ENCODE measurements around the gene PRR15L.
"Not testable (repeated sequence)": the region's sequence is repeated elsewhere in the genome, so short reads cannot be mapped to it uniquely, and the experiment has no call there.

Gene PRR15L

DNA sequence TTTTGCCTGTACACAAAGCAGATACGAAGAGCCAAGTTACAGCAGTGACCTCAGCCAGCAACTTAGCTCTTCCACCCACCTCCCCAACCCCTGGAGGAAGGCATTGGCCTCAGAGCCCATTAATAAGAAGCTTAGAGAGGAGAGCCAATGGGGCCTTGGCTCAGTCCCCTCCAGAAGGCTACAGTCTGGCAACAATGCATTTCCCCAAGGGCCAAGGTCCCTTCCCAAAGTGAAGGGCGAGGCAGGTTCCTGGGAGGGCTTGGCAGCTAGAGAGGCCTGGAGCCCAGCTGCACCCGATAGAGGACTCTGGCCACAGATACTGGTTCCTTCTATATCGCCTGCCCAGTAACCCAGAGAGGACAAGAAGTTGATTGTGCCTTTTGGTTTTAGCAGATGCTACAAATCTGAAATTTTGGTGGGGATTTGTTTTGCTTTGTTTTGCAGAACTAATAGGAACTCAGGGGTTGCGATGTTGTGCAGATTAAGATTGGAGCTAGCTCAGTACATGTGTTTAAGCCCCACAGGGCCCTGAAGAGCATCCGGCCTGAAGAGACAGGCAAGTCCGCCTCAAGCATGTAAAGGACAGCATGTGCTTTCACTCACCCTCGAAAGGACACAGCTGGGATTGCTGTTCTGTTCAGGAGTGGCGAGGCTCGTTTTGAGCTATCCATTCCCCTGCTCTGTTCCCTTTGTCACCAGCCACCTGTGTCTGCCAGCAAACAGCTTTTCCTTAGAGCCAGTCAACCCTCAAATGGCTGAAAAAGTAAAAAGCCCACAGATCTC, 28.3 kb downstream of the PRR15L start:
- FAIRE-seq, result no peak

DNA sequence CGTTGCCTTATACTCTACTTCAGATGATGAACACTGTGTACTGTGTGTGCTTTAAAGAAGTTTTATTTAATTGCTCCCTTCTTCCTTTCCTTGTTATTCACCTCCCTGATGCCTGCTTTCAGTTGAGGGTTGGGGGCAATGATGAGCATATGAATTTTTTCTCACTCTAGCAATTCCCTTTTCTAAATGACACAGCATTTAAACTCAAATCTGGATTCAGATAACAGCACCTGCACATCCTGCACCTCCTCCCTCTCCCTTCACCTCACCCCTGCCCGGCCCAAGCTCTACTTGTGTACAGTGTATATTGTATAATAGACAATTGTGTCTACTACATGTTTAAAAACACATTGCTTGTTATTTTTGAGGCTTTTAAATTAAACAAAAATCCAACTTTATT, 29.3 kb downstream of the PRR15L start:
- no peak for FAIRE-seq

DNA sequence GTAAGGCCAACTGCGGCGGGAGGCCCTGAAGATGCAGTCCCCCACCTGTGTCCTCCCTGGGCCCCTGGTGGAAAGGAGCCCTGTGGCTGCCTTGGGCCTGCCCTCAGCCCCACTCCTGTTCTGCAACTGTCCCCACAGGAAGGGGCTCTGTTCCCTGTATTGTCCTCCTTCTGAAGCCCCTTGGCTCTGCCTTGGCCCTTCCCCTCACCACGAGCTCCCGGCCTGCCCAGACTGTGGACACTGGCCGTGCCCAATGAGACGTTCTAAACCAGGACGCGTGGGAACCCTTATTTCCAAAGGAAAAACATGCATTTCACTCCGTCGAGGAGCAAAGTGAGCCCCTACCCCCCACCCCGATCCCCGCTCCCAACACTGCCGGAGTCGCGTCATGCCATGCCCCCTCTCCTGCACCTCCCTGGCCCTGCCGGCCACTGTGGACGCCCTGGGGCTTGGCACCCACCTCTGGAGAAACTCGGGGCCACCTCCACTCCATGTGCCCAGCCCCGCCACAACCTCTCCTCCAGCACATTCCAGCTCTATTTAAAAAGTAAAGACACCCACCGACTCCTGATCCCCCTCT, 29.8 kb downstream of the PRR15L start:
- no peak for FAIRE-seq

DNA sequence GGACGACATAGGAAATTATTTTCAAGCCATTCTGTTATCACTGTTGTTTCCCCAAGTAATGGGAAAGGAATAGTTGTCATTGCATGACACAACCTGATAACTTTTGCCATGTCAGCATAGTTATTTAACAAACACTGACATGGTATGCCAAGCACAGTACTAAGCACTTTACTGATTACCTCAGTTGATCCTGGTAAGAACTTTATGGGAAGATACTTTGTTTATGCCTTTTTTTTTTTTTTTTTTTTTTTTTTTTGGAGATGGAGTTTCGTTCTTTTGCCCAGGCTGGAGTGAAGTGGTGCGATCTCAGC, 32.0 kb downstream of the PRR15L start:
- no peak for FAIRE-seq

DNA sequence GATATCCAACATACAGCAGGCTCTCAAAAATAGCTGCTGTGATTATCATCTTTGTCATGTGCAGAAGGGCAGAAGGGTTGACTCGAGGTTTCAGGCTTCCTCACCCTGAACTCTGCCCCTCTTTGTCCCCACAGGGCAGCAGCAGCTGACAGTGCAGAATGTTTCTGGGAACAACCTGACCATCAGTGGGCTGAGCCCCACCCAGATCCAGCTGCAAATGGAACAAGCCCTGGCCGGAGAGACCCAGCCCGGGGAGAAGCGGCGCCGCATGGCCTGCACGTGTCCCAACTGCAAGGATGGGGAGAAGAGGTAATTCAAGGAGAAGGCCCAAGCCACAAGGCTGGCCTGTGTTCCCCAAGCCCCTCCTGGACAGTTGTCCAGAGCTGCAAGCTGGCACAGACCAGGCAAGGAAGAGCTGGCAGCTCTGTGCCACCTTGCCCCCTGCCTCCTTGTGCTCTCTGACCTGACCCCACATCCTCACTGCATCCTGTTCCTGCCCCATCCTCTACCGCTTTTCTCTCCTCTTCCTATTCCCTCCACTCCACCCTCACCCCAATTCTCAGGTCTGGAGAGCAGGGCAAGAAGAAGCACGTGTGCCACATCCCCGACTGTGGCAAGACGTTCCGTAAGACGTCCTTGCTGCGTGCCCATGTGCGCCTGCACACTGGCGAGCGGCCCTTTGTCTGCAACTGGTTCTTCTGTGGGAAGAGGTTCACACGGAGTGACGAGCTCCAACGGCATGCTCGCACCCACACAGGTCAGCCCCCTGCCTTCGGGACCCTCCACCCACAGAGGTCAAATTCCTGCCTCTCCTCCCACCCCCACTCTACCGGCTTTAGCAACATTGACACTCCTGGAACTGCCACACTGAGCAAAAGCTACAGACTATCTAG, 32.7 kb downstream of the PRR15L start:
- no peak for FAIRE-seq

DNA sequence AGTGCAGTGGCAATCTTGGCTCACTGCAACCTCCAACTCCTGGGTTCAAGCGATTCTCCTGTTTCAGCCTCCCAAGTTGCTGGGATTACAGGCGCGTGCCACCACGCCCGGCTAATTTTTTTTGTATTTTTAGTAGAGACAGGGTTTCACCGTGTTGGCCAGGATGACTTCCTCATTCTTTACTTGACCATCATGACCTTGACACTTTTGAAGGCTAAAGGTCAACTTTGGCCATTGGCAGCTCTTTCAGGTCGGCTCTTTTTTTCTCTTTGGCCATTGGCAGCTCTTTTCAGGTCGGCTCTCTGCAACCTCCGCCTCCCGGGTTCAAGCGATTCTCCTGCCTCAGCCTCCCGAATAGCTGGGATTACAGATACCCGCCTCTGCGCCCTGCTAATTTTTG, 37.8 kb downstream of the PRR15L start:
- FAIRE-seq, result not testable (repeated sequence)

DNA sequence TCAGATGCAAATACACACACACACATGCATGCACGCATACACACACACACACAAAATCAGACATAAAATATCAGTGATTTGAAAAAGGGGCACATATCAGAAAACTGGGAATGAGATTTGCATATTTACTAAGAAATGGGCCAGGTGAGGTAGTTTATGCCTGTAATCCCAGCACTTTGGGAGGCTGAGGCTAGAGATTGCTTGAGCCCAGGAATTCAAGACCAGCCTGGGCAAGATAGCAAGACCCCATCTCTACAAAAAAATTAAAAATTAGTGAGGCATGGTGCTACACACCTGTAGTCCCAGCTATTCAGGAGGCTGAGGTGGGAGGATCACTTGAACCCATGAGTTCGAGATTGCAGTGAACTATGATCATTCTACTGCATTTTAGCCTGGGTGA, 38.7 kb downstream of the PRR15L start:
- FAIRE-seq, result no peak

DNA sequence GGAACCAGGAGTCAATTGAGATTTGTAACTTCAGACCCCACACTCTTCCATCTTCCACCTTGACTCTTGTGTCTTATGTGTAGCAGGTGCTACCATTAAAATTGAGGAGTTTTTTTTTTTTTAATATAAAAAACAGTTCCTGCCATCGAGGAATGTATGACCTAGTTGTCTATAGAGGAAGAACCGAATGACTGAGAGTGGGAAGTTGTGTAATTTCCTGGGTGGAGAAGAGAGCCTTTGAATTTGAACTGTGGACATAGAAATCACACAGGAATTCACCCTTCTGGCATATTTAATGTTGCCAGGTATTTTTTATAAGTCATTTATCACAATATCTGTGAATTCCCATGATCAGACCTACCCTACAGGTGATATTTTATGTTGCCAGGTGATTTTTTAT, 39.7 kb downstream of the PRR15L start:
- FAIRE-seq, result no peak

DNA sequence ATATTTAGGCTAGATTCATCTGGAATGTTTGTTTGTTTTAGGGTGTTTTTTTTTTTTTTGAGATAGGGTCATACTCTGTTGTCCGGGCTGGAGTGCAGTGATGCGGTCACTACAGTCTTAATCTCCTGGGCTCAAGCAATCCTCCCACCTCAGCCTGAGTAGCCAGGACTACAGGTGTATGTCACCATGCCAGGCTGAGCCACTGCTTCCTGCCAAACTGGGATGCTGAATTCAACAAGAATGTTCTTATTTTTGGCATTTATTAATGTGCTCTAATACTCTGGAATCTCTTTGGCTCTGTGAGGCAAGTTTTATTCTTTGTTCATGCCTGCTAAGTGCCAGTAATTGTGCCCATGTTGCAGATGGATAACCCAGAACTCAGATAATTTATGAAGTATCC, 40.1 kb downstream of the PRR15L start:
- FAIRE-seq, result no peak

DNA sequence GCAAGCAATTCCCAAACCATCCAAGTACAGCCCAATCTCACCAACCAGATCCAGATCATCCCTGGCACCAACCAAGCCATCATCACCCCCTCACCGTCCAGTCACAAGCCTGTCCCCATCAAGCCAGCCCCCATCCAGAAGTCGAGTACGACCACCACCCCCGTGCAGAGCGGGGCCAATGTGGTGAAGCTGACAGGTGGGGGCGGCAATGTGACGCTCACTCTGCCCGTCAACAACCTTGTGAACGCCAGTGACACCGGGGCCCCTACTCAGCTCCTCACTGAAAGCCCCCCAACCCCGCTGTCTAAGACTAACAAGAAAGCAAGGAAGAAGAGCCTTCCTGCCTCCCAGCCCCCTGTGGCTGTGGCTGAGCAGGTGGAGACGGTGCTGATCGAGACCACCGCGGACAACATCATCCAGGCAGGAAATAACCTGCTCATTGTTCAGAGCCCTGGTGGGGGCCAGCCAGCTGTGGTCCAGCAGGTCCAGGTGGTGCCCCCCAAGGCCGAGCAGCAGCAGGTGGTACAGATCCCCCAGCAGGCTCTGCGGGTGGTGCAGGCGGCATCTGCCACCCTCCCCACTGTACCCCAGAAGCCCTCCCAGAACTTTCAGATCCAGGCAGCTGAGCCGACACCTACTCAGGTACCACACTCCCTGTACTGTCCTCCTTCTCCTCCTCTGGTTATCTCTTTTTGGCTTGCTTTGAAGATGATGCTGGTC, 41.0 kb downstream of the PRR15L start:
- FAIRE-seq, result no peak

DNA sequence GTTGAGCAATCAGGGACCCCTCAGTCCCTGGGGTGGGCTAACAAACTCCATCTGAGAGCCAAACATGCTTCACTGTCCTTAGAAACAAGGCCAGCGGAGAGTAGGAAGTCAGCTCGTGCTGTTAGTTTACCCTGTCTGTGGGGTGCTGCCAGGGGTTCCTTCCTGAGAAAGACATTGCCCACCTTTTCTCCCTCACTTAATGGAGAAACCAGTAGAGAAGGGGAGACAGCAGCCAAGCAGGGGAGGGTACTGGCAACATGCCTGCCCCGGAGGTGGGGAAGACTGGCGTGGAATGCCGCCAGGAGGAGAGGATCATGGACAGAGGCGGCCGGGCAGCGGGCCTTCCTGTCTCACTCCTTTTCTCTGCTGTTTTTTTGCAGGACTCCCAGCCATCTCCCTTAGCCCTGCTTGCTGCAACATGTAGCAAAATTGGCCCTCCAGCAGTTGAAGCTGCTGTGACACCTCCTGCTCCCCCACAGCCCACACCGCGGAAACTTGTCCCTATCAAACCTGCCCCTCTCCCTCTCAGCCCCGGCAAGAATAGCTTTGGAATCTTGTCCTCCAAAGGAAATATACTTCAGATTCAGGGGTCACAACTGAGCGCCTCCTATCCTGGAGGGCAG, 41.8 kb downstream of the PRR15L start:
- FAIRE-seq, result no peak

DNA sequence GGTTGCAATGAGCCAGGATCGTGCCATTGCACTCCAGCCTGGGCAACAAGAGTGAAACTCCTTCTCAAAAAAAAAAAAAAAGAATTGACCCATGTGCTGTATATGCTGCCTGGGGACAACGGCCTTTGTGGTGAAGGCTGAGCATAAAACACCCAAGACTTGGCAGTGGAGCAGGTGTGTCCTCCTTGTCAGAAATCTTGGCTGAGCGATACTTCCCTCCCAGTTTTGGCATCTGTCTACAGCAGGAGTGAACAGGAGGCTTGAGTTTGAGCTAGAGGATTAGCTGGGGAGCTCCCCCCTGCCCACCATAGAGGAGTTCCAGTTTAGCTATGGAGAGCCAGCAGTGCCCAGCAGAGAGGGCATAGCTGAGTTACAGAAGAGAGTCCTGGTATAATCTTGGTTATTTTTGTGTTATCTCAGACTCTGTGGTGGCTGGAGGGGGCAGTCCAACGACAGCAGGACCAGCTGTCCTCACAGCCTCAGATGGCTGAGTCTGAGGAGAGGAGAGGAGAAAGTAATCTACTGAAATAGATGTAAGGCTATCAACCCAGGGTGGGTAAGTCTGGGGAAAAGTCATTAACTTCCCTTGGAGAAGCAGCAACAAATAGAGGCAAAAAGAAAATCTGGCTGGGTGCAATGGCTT, 43.3 kb downstream of the PRR15L start:
- FAIRE-seq, result no peak

DNA sequence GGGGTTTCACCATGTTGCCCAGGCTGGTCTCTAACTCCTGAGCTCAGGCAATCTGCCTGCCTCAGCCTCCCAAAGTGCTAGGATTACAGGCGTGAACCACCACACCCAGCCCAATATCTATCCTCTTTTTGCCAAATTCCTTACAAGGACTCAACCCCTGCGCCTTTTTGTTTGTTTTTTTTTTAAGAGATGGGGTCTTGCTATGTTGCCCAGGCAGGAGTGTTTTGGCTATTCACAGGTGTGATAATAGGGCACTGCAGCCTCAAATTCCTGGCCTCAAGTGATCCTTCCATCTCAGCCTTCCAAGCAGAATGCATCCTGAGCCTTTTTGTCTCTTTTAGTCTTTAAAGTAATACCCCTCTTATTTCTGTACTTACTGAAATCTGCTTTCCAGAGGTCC, 44.6 kb downstream of the PRR15L start:
- no peak for FAIRE-seq

DNA sequence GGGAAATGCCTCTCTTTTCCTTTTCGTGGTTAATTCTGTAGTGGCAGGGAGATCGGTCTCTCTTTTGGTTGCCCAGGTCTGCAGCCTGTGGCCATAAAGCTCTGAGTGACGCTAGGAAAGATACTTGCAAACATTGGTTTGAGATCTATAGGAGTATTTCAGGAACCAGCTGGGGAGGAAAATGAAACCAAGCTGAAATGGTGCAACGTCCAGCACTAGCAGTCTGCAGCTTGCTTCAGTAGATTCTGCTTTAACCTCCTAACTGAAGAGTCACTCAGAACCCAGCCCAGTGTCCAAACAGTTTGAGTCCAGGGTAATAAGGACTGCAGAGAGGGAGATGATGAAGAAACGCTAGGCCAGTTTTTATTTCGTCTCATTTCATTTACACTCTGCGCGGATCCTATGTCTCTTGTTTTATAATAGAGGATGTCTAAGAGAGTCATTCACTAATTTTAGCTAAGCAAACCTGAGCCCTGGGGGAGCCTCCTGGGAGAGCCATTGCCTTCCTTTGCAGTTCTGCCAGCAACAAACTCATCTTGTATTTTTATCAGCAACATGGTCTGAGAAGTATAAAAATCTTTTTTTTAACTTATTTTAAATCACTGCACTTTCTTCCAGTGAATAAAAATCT, 49.6 kb downstream of the PRR15L start:
- no peak for FAIRE-seq

DNA sequence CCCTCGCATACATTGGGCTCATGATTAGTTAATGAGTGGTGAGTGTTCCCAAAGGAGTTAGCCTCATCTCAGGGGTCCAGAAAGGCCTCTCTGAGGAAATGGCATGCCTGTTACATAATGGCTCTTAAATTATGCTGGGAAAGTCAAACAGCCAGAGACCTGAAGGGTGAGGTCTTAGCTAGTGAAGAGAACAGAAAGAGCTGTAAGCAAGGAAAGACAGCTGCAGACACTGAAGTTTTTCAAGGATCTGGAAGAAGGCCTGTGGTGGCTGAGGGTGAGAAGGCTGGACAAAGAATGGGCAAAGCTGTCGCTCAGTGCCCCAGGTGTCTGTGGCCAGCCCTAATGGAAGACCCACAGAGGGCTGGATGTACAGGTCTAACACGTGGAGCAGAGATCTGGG, 51.2 kb downstream of the PRR15L start:
- FAIRE-seq, result no peak

DNA sequence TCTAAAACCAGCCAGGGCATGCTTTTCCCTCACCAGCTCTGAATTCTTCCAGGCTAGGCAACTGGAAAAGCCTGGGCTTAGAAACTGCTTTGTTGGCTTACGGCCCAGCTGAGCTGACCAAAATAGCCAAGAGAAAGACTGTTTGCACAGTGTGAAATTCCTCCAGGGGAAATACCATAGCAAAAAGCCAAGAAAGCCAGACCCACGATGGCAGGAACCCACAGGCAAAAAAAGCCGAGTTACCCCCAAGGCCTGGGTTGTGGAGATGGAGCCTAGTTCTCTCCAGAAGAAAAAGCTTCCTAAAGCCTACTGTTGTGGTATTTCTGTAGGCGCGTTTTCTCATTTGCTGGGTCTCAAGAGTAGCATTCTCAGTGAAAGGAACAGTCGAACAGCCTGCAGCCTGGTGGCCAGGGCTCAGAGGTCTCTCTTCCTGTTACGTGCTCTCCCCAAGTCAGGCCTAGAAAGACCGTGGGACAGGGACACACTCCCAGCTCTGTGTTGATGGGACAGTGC, 52.4 kb downstream of the PRR15L start:
- no peak for FAIRE-seq

DNA sequence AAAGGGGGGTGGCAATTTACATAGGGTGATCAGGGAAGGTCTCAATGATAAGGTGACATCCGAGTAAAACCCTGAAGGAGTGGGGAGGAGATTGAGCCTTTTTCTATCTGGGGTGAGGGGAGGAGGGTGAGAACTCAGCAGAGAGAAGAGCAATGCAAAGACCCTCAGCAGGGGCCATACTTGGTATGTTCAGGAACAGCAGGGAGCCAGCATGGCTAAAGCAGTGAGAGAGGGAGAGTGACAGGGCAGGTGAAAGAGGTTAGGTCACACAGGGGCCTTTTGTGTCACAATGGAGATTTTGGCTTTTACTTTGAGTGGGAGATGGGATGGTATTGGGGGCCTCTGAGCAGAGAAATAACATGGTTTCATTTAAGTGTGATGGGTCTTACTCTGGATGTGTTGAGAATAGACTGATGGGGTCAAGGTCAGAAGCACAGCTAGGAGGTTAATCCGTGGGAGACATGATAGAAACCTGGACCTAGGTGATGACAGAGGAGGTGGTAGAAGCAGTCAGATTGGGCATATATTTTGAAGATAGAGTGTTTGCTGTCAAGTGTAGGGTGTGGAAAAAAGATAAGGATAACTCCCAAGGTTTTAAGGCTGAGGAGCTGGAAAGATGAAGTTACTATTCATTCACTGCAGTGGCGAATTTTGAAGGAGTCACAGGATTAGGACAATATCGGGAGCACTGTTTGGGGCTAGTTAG, 55.5 kb downstream of the PRR15L start:
- no peak for FAIRE-seq

All from endometrium (tissue), 2 donors.